ENCODE data around the gene DDX1. TPM values are rescaled to one million over a fixed set of nuclear protein-coding genes. Genes with fewer than 3 reads are reported as not detected.

Gene DDX1
- total RNA-seq, 1 donor from 2014 or later = 115 TPM

DNA sequence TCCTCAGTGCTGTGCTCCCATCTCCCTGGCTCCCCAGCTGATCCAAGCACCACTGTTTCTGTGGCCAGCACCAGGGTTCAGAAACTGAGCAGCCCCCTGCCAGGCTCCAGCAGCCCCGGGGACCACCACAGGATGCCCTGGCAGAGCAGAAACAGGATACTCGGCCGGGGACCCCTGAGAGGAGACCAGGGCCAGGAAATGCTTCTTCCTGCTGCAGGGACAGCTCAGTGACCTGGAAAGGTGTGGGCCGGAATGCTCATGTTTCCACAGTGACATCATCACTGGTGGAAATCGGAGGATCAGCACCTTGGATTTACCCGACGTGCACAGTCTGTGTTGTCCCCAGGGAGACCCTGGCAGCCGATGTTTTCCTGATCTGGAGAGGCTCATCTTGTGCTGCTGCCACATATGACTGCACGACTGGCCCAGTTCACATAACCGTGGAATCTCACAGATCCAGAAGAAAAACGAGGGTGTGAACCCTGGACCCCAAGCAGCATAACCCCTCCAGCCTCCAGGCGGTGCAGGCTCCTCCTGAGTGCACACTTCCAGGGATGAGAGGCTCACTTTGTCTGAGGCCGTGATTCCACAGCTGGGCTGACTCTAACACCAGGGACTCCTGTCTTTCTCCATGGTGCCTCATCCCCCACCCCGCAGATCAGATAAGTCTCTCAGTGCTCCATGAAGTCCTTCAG lies 58.0 kb downstream of the DDX1 start:
- H3K36me3 Mint-ChIP-seq (ENCODE audit: insufficient read depth) = no peaks in the 10 kb centered on the region
- DNase-seq (ENCODE audit: low spot score, unreplicated experiment) = no peak
- H3K4me3 Mint-ChIP-seq (ENCODE audit: low read depth) = no peak overlapping the region
- H3K27me3 Mint-ChIP-seq = peaks cover 61% of the 10 kb centered on the region
- TF ChIP-seq, protein P1, sequence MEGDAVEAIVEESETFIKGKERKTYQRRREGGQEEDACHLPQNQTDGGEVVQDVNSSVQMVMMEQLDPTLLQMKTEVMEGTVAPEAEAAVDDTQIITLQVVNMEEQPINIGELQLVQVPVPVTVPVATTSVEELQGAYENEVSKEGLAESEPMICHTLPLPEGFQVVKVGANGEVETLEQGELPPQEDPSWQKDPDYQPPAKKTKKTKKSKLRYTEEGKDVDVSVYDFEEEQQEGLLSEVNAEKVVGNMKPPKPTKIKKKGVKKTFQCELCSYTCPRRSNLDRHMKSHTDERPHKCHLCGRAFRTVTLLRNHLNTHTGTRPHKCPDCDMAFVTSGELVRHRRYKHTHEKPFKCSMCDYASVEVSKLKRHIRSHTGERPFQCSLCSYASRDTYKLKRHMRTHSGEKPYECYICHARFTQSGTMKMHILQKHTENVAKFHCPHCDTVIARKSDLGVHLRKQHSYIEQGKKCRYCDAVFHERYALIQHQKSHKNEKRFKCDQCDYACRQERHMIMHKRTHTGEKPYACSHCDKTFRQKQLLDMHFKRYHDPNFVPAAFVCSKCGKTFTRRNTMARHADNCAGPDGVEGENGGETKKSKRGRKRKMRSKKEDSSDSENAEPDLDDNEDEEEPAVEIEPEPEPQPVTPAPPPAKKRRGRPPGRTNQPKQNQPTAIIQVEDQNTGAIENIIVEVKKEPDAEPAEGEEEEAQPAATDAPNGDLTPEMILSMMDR (IDR thresholded peaks at IDR 0.05; ENCODE audit: unreplicated experiment) = no peak
- no peaks in the 10 kb centered on the region for H3K4me1 Mint-ChIP-seq (ENCODE audit: low read depth)
- no peak overlapping the region for H3K27ac Mint-ChIP-seq
- no peaks in the 10 kb centered on the region for H3K9me3 Mint-ChIP-seq (ENCODE audit: low read depth)

DNA sequence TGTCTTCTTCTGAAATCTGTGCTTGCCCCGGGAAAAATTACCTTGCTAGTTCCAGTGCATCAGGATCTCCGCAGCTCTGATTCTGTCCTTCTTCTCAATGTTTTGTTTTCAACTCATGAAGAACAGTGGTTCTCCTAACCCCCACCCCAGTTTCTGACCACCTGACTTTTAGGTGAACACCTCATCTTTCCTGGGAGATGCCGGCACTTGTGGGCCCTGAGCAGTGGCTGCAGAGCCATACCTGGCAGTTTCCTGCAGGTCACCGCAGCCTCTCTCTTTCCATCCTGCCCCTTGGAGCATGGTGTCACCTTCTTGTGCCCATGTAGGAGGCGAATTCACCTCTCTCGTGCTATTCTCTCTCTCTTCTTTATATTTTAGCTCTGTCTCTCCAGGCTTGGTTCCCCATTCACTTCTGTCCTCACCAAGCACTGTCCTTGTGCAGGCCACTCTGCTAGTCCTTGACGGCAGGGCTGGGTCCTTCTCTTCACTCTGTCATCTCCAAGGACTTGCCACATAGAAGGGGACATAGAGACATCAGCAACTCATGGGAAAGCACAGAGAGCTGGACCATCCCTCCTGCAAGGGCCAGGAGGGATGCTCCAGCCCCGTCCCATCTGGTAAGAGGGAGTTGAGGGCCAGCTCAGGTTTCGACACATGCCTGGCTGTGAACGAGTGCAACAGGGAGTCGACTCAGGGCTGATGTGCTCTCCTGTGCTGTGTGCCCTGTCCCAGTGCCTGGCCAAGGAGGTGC lies 59.1 kb downstream of the DDX1 start:
- H3K27me3 Mint-ChIP-seq = peaks cover 65% of the 10 kb centered on the region
- no peaks in the 10 kb centered on the region for H3K4me1 Mint-ChIP-seq (ENCODE audit: low read depth)
- DNase-seq (ENCODE audit: low spot score, unreplicated experiment) = no peak
- no peak overlapping the region for H3K27ac Mint-ChIP-seq
- H3K4me3 Mint-ChIP-seq (ENCODE audit: low read depth) = no peak overlapping the region
- no peaks in the 10 kb centered on the region for H3K36me3 Mint-ChIP-seq (ENCODE audit: insufficient read depth)
- TF ChIP-seq, protein P1 (IDR thresholded peaks at IDR 0.05; ENCODE audit: unreplicated experiment) = no peak
- no peaks in the 10 kb centered on the region for H3K9me3 Mint-ChIP-seq (ENCODE audit: low read depth)

DNA sequence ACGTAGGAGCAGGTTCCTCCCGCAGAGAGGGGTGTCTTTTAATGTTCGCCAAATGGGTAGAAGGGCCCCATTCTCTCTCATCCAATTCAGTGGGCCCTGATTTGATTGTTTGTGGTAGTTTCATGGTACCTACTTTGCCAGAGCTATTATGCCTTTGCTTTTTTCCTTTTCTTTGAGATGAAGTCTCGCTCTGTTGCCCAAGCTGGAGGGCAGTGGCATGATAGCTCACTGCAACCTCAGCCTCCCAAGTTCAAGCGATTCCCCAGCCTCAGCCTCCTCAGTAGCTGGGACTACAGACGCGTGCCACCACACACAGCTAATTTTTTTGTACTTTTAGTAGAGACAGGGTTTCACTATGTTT lies 59.7 kb downstream of the DDX1 start:
- Mint-ChIP-seq H3K9me3 (ENCODE audit: low read depth) (no peaks in the 10 kb centered on the region), H3K27ac (no peak overlapping the region), H3K4me3 (ENCODE audit: low read depth) (no peak overlapping the region), H3K27me3 (peaks cover 65% of the 10 kb centered on the region), H3K36me3 (ENCODE audit: insufficient read depth) (no peaks in the 10 kb centered on the region), H3K4me1 (ENCODE audit: low read depth) (no peaks in the 10 kb centered on the region)
- TF ChIP-seq, protein P1 (IDR thresholded peaks at IDR 0.05; ENCODE audit: unreplicated experiment) = no peak
- no peak for DNase-seq (ENCODE audit: low spot score, unreplicated experiment)

DNA sequence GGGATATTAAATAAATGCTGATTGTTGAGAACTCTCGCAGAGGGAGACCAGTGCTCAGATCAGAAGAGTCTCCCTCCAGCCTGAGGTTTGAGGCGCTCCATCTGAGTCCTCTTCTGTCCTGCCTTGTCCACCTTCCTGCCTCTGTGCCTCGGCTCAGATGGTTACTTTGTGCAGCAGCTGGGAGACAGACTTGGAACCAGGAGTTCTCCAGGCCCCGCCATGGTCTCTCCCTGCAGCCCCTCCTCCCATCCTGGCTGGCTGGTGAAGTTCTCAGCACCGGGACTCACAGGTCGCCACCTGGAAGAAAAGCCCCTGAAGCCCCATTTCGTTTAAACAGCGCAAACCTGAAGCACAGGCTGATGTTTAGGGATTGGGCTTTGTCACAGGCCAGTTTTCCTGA lies 60.6 kb downstream of the DDX1 start:
- Mint-ChIP-seq H3K9me3 (ENCODE audit: low read depth) (no peaks in the 10 kb centered on the region), H3K27ac (no peak overlapping the region), H3K4me1 (ENCODE audit: low read depth) (no peaks in the 10 kb centered on the region), H3K36me3 (ENCODE audit: insufficient read depth) (no peaks in the 10 kb centered on the region), H3K27me3 (peaks cover 62% of the 10 kb centered on the region), H3K4me3 (ENCODE audit: low read depth) (no peak overlapping the region)
- no peak for DNase-seq (ENCODE audit: low spot score, unreplicated experiment)
- TF ChIP-seq, protein P1 (IDR thresholded peaks at IDR 0.05; ENCODE audit: unreplicated experiment) = no peak

DNA sequence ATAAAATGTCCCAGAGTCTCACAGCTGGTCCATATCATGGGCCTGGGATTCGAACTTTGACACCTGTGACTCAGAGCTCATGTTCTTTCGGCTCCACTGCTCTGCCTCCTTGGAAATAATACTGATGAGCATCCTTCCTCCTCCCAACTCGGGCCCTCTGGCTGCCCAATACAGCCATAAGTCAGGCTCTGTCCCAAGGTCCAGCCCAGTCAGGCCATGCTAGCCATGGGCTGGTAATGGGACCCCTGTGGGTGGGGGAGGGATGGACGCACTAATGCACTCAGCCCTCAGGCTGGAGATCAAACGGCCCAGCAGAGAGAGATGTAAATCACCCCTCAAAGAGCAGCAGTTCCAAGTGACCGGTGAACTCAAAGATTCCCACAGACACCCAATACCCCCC lies 61.1 kb downstream of the DDX1 start:
- H3K27ac Mint-ChIP-seq = no peak overlapping the region
- H3K36me3 Mint-ChIP-seq (ENCODE audit: insufficient read depth) = no peaks in the 10 kb centered on the region
- no peak overlapping the region for H3K4me3 Mint-ChIP-seq (ENCODE audit: low read depth)
- peaks cover 58% of the 10 kb centered on the region for H3K27me3 Mint-ChIP-seq
- no peaks in the 10 kb centered on the region for H3K9me3 Mint-ChIP-seq (ENCODE audit: low read depth)
- DNase-seq (ENCODE audit: low spot score, unreplicated experiment) = no peak
- TF ChIP-seq, protein P1 (IDR thresholded peaks at IDR 0.05; ENCODE audit: unreplicated experiment) = no peak
- no peaks in the 10 kb centered on the region for H3K4me1 Mint-ChIP-seq (ENCODE audit: low read depth)

All from progenitor cell of endocrine pancreas (in vitro differentiated cells).